Left lung (tissue), 10 donors: ENCODE data around the gene CDK5R1. TPM values are rescaled to one million over a fixed set of nuclear protein-coding genes. Genes with fewer than 3 reads are reported as not detected.
"Not testable (repeated sequence)": the region's sequence is repeated elsewhere in the genome, so short reads cannot be mapped to it uniquely, and the experiment has no call there.

Experiments
- ATAC-seq: fragments of 200-7000 bp; cut with Tn5 transposase; one replicate; pipeline ENCODE4 v1.9.1; 2020; ENCODE audit warnings: moderate library complexity
- DNase-seq, 4 donors: peaks; one replicate each; pipeline ENCODE4 v3.0.0-alpha.2; 2013 to 2020
- H3K27ac ChIP-seq, 2 donors: fragments of 200-600 bp; sonication (generic) in 1 of 2; one replicate each; pipeline versions ENCODE4 v1.5.0 to v1.8.0; 2020 to 2021
- H3K27me3 ChIP-seq, 2 donors: fragments of 200-600 bp; sonication (generic) in 1 of 2; one replicate each; pipeline versions ENCODE4 v1.5.0 to v1.8.0; 2020 to 2021
- H3K36me3 ChIP-seq, 2 donors: fragments of 200-600 bp; sonication (generic) in 1 of 2; one replicate each; pipeline versions ENCODE4 v1.5.0 to v1.8.0; 2020 to 2021
- H3K4me1 ChIP-seq, 2 donors: fragments of 200-600 bp; one replicate each; pipeline ENCODE4 v1.8.0; 2021
- H3K4me3 ChIP-seq, 2 donors: fragments of 200-600 bp; sonication (generic) in 1 of 2; one replicate each; pipeline versions ENCODE4 v1.5.0 to v1.8.0; 2020 to 2021; ENCODE audit warnings: mild to moderate bottlenecking in 1 of 2
- H3K9me3 ChIP-seq, 2 donors: fragments of 200-600 bp; sonication (generic) in 1 of 2; one replicate each; pipeline versions ENCODE4 v1.5.0 to v1.8.0; 2020 to 2021
- CTCF ChIP-seq, 2 donors: fragments of 200-600 bp; sonication (generic) in 1 of 2; IDR thresholded peaks; one replicate each; pipeline versions ENCODE4 v1.5.0 to v1.8.0; 2021; ENCODE audit warnings: antibody characterized with exemption in 2 of 2
- intact Hi-C, 2 donors: fragments of 100-400 bp; cut with DNase I; formaldehyde crosslinking; loops; one replicate each; pipeline versions ENCODE4 v1.11.2 to v1.14.2; 2022
- polyA plus RNA-seq, 6 donors: library from polyadenylated mRNA; unstranded; fragments of 120-200 nt; gene quantifications; one replicate each; pipeline ENCODE4 v1.2.1, GENCODE V29; 2013; ENCODE audit not compliant: insufficient read length in 6 of 6
- total RNA-seq, 2 donors: library from RNA; stranded (reverse); fragmentation: NEBNext Ultra II Directional; extraction: Animal tissue kit (Norgen Biotek cat#: 25700); gene quantifications; one replicate each; pipeline ENCODE4 v1.2.1, GENCODE V29; 2021
- donor health status: DM: no; HTN: yes; CAD: no.
- donor health status: DM: no; HTN: no; CAD: no.

CDK5R1 gene
- total and polyA plus RNA-seq, 8 donors = 1.3 to 5.0 (median 3.7) TPM

GRCh38 chr17:32523017-32523680, 36.4 kb downstream of the CDK5R1 start:
- Histone ChIP-seq H3K27me3 (peaks cover 0 to 27% of the 10 kb centered on the region in 2 donors), H3K4me3 (no peak overlapping the region), H3K36me3 (no peaks in the 10 kb centered on the region), H3K27ac (no peak overlapping the region), H3K4me1 (peaks cover 5 to 17% of the 10 kb centered on the region in 2 donors), H3K9me3 (no peaks in the 10 kb centered on the region)
- DNase-seq = no peak
- no peak for TF ChIP-seq CTCF (IDR thresholded peaks at IDR 0.05)
- no peak for ATAC-seq
- intact Hi-C loops = no loop called here

GRCh38 chr17:32523827-32524552, 37.2 kb downstream of the CDK5R1 start:
- peaks cover 0 to 19% of the 10 kb centered on the region in 2 donors for H3K27me3 ChIP-seq
- H3K27ac ChIP-seq = no peak overlapping the region
- no peaks in the 10 kb centered on the region for H3K36me3 ChIP-seq
- H3K4me1 ChIP-seq = peaks cover 5 to 11% of the 10 kb centered on the region in 2 donors
- DNase-seq (no peak), ATAC-seq (no peak)
- no peaks in the 10 kb centered on the region for H3K9me3 ChIP-seq
- intact Hi-C loops = no loop called here
- no peak for TF ChIP-seq CTCF (IDR thresholded peaks at IDR 0.05)
- no peak overlapping the region for H3K4me3 ChIP-seq

DNA sequence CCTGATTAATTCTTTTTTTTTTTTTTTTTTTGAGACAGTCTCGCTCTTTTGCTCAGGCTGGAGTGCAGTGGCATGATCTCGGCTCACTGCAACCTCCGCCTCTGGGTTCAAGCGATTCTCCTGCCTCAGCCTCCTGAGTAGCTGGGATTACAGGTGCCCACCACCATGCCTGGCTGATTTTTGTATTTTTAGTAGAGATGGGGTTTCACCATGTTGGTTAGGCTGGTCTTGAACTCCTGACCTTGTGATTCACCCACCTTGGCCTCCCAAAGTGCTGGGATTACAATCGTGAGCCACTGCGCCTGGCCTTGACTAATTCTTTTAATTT, 37.7 kb downstream of the CDK5R1 start:
- H3K4me3 ChIP-seq, H3K27ac ChIP-seq, ATAC-seq, DNase-seq, intact Hi-C loops, H3K4me1 ChIP-seq, H3K9me3 ChIP-seq, H3K36me3 ChIP-seq: not testable (repeated sequence)
- peaks cover 0 to 13% of the 10 kb centered on the region in 2 donors for H3K27me3 ChIP-seq

- TF ChIP-seq CTCF (IDR thresholded peaks at IDR 0.05) = no peak
- no peaks in the 10 kb centered on the region for H3K9me3 ChIP-seq
- H3K4me3 ChIP-seq = no peak overlapping the region
- peaks cover 0 to 2% of the 10 kb centered on the region in 2 donors for H3K4me1 ChIP-seq
- no peaks in the 10 kb centered on the region for H3K36me3 ChIP-seq
- DNase-seq = no peak
- ATAC-seq = no peak
- H3K27me3 ChIP-seq = peaks cover 0 to 7% of the 10 kb centered on the region in 2 donors
- intact Hi-C loops = no loop called here
- H3K27ac ChIP-seq = no peak overlapping the region
Measured at GRCh38 chr17:32525122-32525521, 38.3 kb downstream of the CDK5R1 start.

- H3K9me3 ChIP-seq = no peaks in the 10 kb centered on the region
- DNase-seq (no peak), ATAC-seq (no peak)
- no peaks in the 10 kb centered on the region for H3K27me3 ChIP-seq
- no peaks in the 10 kb centered on the region for H3K36me3 ChIP-seq
- intact Hi-C loops = no loop called here
- no peaks in the 10 kb centered on the region for H3K4me1 ChIP-seq
- no peak overlapping the region for H3K27ac ChIP-seq
- no peak overlapping the region for H3K4me3 ChIP-seq
- TF ChIP-seq CTCF (IDR thresholded peaks at IDR 0.05) = no peak
Measured at GRCh38 chr17:32527146-32527545, 40.4 kb downstream of the CDK5R1 start.
